CD4-positive, alpha-beta T cell (primary cell): ENCODE results near the gene RNF141. TPM values are rescaled to one million over a fixed set of nuclear protein-coding genes. Genes with fewer than 3 reads are reported as not detected.

Source experiments
- ATAC-seq: fragments of 200-7000 bp; cut with Tn5 transposase; one replicate; pipeline ENCODE4 v1.10.0; 2022; ENCODE audit warnings: mild to moderate bottlenecking; ENCODE audit not compliant: poor library complexity
- CTCF ChIA-PET: fragments of 350-600 bp; sonication (Branson Sonifier 250); formaldehyde crosslinking; loops from one replicate; lab custom pipeline; 2021; ENCODE audit warnings: antibody characterized with exemption, inconsistent platforms; lab: Charles Lee
- POLR2A ChIA-PET: fragments of 350-600 bp; sonication (Branson Sonifier 250); formaldehyde crosslinking; loops from one replicate; lab custom pipeline; 2021; ENCODE audit warnings: antibody characterized with exemption, inconsistent platforms; lab: Charles Lee
- DNase-seq, 14 experiments: peaks; one replicate each; pipeline ENCODE4 v3.0.0-alpha.2; 2013 to 2020; ENCODE audit warnings: mixed read lengths in 2 of 14
- H3K27ac ChIP-seq, 2 donors: one replicate each; pipeline versions ENCODE4 v1.5.1 to v1.7.0; 2013; ENCODE audit warnings: low read length in 2 of 2, low read depth in 1 of 2, mild to moderate bottlenecking in 1 of 2
- H3K27me3 ChIP-seq, 2 experiments: 1 replicate in 1 of 2; 2 replicates in 1 of 2; pipeline versions ENCODE4 v1.6.1 to v1.7.0; 2013; ENCODE audit warnings: low read length in 2 of 2, control low read depth in 1 of 2, mild to moderate bottlenecking in 1 of 2, moderate library complexity in 1 of 2; ENCODE audit not compliant: insufficient read depth in 2 of 2, control insufficient read depth in 1 of 2
- H3K36me3 ChIP-seq: one replicate; pipeline ENCODE4 v1.6.1; 2013; ENCODE audit warnings: low read length, control low read depth; ENCODE audit not compliant: insufficient read depth
- H3K4me1 ChIP-seq: one replicate; pipeline ENCODE4 v1.6.1; 2013; ENCODE audit warnings: low read length, control low read depth; ENCODE audit not compliant: insufficient read depth
- H3K4me3 ChIP-seq: one replicate; pipeline ENCODE4 v1.5.1; 2013; ENCODE audit warnings: mild to moderate bottlenecking, low read length, moderate library complexity
- H3K9me3 ChIP-seq, 2 experiments: 1 replicate in 1 of 2; 2 replicates in 1 of 2; pipeline versions ENCODE4 v1.6.1 to v1.7.0; 2013; ENCODE audit warnings: low read length in 2 of 2, mild to moderate bottlenecking in 2 of 2, control low read depth in 1 of 2, moderate library complexity in 1 of 2; ENCODE audit not compliant: control insufficient read depth in 1 of 2, insufficient read depth in 1 of 2
- H3K27ac Mint-ChIP-seq: one replicate; pipeline ENCODE4 v1.8.0; 2020; ENCODE audit warnings: mixed read lengths
- H3K27me3 Mint-ChIP-seq: one replicate; pipeline ENCODE4 v1.8.0; 2021; ENCODE audit warnings: mixed read lengths
- H3K36me3 Mint-ChIP-seq: one replicate; pipeline ENCODE4 v1.8.0; 2021; ENCODE audit warnings: low read depth, mixed read lengths
- H3K4me1 Mint-ChIP-seq: one replicate; pipeline ENCODE4 v1.8.0; 2021; ENCODE audit warnings: low read depth, mixed read lengths
- H3K4me3 Mint-ChIP-seq: one replicate; pipeline ENCODE4 v1.8.0; 2020; ENCODE audit warnings: mild to moderate bottlenecking, mixed read lengths
- H3K9me3 Mint-ChIP-seq: one replicate; pipeline ENCODE4 v1.8.0; 2020; ENCODE audit warnings: mixed read lengths
- intact Hi-C, 2 experiments: fragments of 100-400 bp; cut with DNase I in 1 of 2; cut with micrococcal nuclease in 1 of 2; formaldehyde crosslinking; loops; one replicate each; pipeline versions ENCODE4 v1.15.1 to v1.9.0; 2023 to 2025; cut with DNase I, micrococcal nuclease
- total RNA-seq, 174 experiments: library from RNA in 2 of 174; stranded (reverse) in 2 of 174; gene quantifications; one replicate each; pipeline ENCODE4 v1.2.3 and lab custom pipeline; 2021 to 2026
- TF ChIP-seq, protein P1 (sequence below): fragments of 200-600 bp; IDR thresholded peaks from one replicate; pipeline ENCODE4 v1.8.0; 2022; ENCODE audit warnings: antibody characterized with exemption, mild to moderate bottlenecking

The RNF141 gene
- total RNA-seq, 2 experiments from 2014 or later, result 18.0 to 19.0 TPM

DNA sequence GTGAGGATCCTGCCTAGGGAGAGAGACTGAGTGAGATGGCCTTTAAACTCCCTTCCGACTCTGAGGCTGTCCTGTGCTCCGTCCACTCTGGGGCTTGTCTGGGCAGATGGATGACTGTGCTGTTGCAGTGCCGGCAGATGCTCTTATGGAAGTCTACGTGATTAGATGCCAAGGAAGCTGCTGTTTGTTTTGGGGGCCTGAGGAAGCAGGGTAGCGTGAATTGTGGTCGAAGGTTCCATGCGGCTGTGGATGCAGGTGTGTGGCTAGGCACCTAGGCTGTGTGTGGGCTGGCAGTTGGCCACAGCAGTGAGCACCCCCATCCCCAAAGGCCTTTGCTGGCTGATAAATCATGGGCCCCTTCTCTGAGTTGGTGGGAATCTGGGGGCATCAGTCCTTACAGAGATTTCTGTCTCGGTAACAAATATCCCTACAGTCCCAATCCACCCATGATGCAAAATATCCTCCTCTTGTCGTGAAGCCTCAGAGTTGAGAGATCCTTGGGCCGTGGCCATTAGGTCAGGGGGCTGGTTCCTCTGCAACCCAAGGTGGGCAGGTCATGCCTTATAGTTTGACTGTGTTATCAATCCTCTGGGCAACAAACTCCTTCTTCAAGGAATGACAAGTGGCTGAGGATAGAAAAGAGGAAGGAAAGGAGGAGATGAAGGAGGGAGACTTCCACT lies 54.7 kb downstream of the RNF141 start:
- TF ChIP-seq, protein P1, sequence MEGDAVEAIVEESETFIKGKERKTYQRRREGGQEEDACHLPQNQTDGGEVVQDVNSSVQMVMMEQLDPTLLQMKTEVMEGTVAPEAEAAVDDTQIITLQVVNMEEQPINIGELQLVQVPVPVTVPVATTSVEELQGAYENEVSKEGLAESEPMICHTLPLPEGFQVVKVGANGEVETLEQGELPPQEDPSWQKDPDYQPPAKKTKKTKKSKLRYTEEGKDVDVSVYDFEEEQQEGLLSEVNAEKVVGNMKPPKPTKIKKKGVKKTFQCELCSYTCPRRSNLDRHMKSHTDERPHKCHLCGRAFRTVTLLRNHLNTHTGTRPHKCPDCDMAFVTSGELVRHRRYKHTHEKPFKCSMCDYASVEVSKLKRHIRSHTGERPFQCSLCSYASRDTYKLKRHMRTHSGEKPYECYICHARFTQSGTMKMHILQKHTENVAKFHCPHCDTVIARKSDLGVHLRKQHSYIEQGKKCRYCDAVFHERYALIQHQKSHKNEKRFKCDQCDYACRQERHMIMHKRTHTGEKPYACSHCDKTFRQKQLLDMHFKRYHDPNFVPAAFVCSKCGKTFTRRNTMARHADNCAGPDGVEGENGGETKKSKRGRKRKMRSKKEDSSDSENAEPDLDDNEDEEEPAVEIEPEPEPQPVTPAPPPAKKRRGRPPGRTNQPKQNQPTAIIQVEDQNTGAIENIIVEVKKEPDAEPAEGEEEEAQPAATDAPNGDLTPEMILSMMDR, result no peak
- Histone ChIP-seq H3K4me1 (peaks cover 5% of the 10 kb centered on the region), H3K27me3 (no peaks in the 10 kb centered on the region), H3K36me3 (peaks cover 86% of the 10 kb centered on the region), H3K9me3 (no peaks in the 10 kb centered on the region), H3K4me3 (no peak overlapping the region), H3K27ac (no peak overlapping the region)
- H3K36me3 Mint-ChIP-seq, result peaks cover 91% of the 10 kb centered on the region
- ATAC-seq (no peak), DNase-seq (peak in 1 of 14 experiments; percentile 22)
- ChIA-PET CTCF (no interaction called here), POLR2A (interaction anchor here (1.0 kb wide), 1 partner anchor 75 kb away, joined by 3 read pairs; no protein-coding TSS in a partner anchor)
- H3K4me3 Mint-ChIP-seq, result no peak overlapping the region
- no peaks in the 10 kb centered on the region for H3K9me3 Mint-ChIP-seq
- peaks cover 12% of the 10 kb centered on the region for H3K4me1 Mint-ChIP-seq
- no peaks in the 10 kb centered on the region for H3K27me3 Mint-ChIP-seq
- H3K27ac Mint-ChIP-seq, result no peak overlapping the region
- intact Hi-C loops, result no loop called here

DNA sequence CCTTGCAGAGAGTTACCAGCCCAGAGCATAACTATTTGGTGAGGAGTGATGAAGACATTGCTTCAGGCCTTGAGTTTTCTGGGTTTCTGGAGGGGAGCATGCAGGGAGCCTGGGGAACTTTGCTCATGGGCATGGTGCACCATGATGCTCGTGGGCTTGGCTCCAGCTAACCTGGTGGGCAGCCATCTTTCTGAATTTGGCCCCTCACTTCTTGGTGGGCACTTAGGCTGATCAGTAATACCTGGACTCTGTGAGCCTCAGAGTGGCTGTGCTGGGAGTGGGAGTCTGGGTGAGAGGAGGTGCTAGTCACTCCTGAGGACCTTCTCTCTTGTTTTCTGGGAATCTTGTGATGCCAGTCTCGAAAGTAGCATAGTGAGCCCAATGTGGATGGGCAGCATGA lies 55.3 kb downstream of the RNF141 start:
- Histone ChIP-seq H3K27ac (no peak overlapping the region), H3K36me3 (peaks cover 87% of the 10 kb centered on the region), H3K4me1 (peaks cover 5% of the 10 kb centered on the region), H3K9me3 (no peaks in the 10 kb centered on the region), H3K27me3 (no peaks in the 10 kb centered on the region), H3K4me3 (no peak overlapping the region)
- CTCF ChIA-PET, result no interaction called here
- DNase-seq (no peak), ATAC-seq (no peak)
- no peaks in the 10 kb centered on the region for H3K27me3 Mint-ChIP-seq
- no peaks in the 10 kb centered on the region for H3K9me3 Mint-ChIP-seq
- H3K36me3 Mint-ChIP-seq, result peaks cover 91% of the 10 kb centered on the region
- TF ChIP-seq, protein P1, result no peak
- POLR2A ChIA-PET, result no interaction called here
- no peak overlapping the region for H3K27ac Mint-ChIP-seq
- H3K4me1 Mint-ChIP-seq, result peaks cover 12% of the 10 kb centered on the region
- intact Hi-C loops, result no loop called here
- no peak overlapping the region for H3K4me3 Mint-ChIP-seq

DNA sequence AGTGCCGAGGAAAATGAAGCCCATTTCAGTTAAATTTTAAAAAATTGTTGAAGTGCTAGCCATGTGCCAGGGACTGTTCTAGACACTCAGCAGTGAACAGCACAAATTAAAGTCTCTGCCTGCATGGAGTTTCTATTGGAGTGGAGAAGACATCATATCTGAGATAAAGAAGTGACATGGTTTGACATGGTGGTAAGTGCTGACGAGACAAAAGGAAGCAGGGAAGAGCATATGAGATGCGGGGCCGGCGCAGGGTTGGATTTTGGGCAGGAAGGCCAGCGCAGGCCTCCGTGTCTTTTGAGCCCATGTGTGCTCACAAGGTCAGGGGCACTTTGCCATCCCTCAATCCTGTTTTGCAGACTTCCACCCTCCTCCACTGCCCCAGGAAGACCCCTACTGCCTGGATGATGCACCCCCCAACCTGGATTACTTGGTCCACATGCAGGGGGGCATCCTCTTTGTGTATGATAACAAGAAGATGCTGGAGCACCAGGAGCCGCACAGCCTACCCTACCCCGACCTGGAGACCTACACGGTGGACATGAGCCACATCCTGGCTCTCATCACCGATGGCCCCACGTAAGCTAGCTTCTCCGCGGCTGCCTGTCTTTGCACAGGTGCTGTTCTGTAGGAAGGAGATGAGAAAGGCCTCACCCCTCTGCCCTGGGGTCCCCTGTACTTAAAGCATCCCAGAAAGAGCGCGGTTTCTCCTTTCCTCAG lies 56.4 kb downstream of the RNF141 start:
- TF ChIP-seq, protein P1, result no peak
- ATAC-seq, result no peak
- POLR2A ChIA-PET, result no interaction called here
- Mint-ChIP-seq H3K4me3 (no peak overlapping the region), H3K9me3 (no peaks in the 10 kb centered on the region), H3K36me3 (peaks cover 88% of the 10 kb centered on the region), H3K4me1 (peaks cover 12% of the 10 kb centered on the region), H3K27me3 (no peaks in the 10 kb centered on the region), H3K27ac (no peak overlapping the region)
- no peaks in the 10 kb centered on the region for H3K27me3 ChIP-seq
- peaks cover 83% of the 10 kb centered on the region for H3K36me3 ChIP-seq
- intact Hi-C loops, result no loop called here
- H3K27ac ChIP-seq, result no peak overlapping the region
- no peak overlapping the region for H3K4me3 ChIP-seq
- no peaks in the 10 kb centered on the region for H3K9me3 ChIP-seq
- no peak for DNase-seq
- peaks cover 5% of the 10 kb centered on the region for H3K4me1 ChIP-seq
- CTCF ChIA-PET, result no interaction called here
